HepG2 (cell line): Measurements from ENCODE around the gene CLDND2. TPM values are rescaled to one million over a fixed set of nuclear protein-coding genes. Genes with fewer than 3 reads are reported as not detected.

Experiments used
- ATF7-NPFF ChIP-seq: sonication (generic); formaldehyde crosslinking; IDR thresholded peaks from 2 replicates; pipeline ENCODE4 v1.8.1; 2023; ENCODE audit warnings: mild to moderate bottlenecking, low read depth, missing genetic modification reagents, moderate library complexity
- CEBPG ChIP-seq: IDR thresholded peaks from 2 replicates; pipeline ENCODE4 v1.6.1; 2016
- KMT2B ChIP-seq: IDR thresholded peaks from 2 replicates; pipeline ENCODE4 v1.6.1; 2016; ENCODE audit warnings: missing genetic modification reagents, missing compliant biosample characterization
- NR2F6 ChIP-seq, 2 experiments: IDR thresholded peaks; 2 replicates each; pipeline ENCODE4 v1.6.1; 2016; ENCODE audit warnings: antibody characterized with exemption in 1 of 2, mild to moderate bottlenecking in 1 of 2
- POLR2A ChIP-seq, 2 experiments: IDR thresholded peaks; 2 replicates each; pipeline ENCODE4 v1.6.1; 2011; ENCODE audit warnings: low read depth in 2 of 2, low read length in 2 of 2, mild to moderate bottlenecking in 1 of 2, moderate library complexity in 1 of 2; ENCODE audit not compliant: insufficient read depth in 1 of 2
- SMAD9 ChIP-seq: sonication (generic); formaldehyde crosslinking; IDR thresholded peaks from 2 replicates; pipeline ENCODE4 v1.5.1; 2020; ENCODE audit warnings: mild to moderate bottlenecking, missing genetic modification reagents
- SRSF4 ChIP-seq: fragments of 200-400 bp; formaldehyde crosslinking; IDR thresholded peaks from one replicate; pipeline ENCODE4 v1.6.1; 2018; ENCODE audit warnings: mild to moderate bottlenecking, low read depth, low read length, moderate library complexity; ENCODE audit not compliant: poor library complexity, severe bottlenecking
- THAP11 ChIP-seq: IDR thresholded peaks from 2 replicates; pipeline ENCODE4 v1.6.1; 2016; ENCODE audit warnings: missing biosample characterization, missing genetic modification reagents
- ZBTB42 ChIP-seq: sonication (generic); formaldehyde crosslinking; IDR thresholded peaks from 2 replicates; pipeline ENCODE4 v1.5.0; 2020; ENCODE audit warnings: mild to moderate bottlenecking, missing genetic modification reagents
- ZNF124 ChIP-seq: sonication (generic); formaldehyde crosslinking; IDR thresholded peaks from 2 replicates; pipeline ENCODE4 v1.4.0; 2020; ENCODE audit warnings: missing genetic modification reagents
- ZNF251 ChIP-seq: sonication (generic); formaldehyde crosslinking; IDR thresholded peaks from 2 replicates; pipeline ENCODE4 v1.9.0; 2021; ENCODE audit warnings: mild to moderate bottlenecking, missing genetic modification reagents
- ZNF253 ChIP-seq: sonication (generic); formaldehyde crosslinking; IDR thresholded peaks from 2 replicates; pipeline ENCODE4 v1.8.0; 2022; ENCODE audit warnings: mild to moderate bottlenecking, missing genetic modification reagents, borderline replicate concordance
- ZNF563 ChIP-seq: sonication (generic); formaldehyde crosslinking; IDR thresholded peaks from 2 replicates; pipeline ENCODE4 v1.8.0; 2022; ENCODE audit warnings: mild to moderate bottlenecking, moderate library complexity, missing genetic modification reagents
- ZNF567 ChIP-seq: sonication (generic); formaldehyde crosslinking; IDR thresholded peaks from 2 replicates; pipeline ENCODE4 v1.8.1; 2023; ENCODE audit warnings: mild to moderate bottlenecking, missing genetic modification reagents, borderline replicate concordance
- ZNF7 ChIP-seq: IDR thresholded peaks from 2 replicates; pipeline ENCODE4 v1.6.1; 2016; ENCODE audit warnings: missing biosample characterization, missing genetic modification reagents
- ZNF747 ChIP-seq: sonication (generic); formaldehyde crosslinking; IDR thresholded peaks from 2 replicates; pipeline ENCODE4 v1.8.1; 2023; ENCODE audit warnings: missing genetic modification reagents, mild to moderate bottlenecking, borderline replicate concordance
- polyA plus RNA-seq, 8 experiments: library from polyadenylated mRNA; depleted of rRNA in 3 of 8; stranded (reverse) in 7 of 8; unstranded in 1 of 8; fragments of >200 nt; fragmentation: Illumina TruSeq in 4 of 8; extraction: Trizol in 4 of 8; gene quantifications; 2 replicates each; pipeline versions ENCODE4 v1.2.1 to v1.2.3, GENCODE V29; 2011 to 2016; ENCODE audit warnings: low read depth in 4 of 8, missing spikeins in 1 of 8, mixed read lengths in 1 of 8; ENCODE audit not compliant: insufficient read depth in 1 of 8
- total RNA-seq, 5 experiments: library from RNA; depleted of rRNA; stranded (reverse); fragments of >200 nt; fragmentation: Illumina TruSeq; extraction: Trizol; gene quantifications; 2 replicates each; pipeline ENCODE4 v1.2.3, GENCODE V29; 2016; ENCODE audit warnings: low read depth in 1 of 5
- TF ChIP-seq, protein P1 (sequence below): sonication (generic); formaldehyde crosslinking; IDR thresholded peaks from one replicate; pipeline ENCODE4 v1.5.1; 2020; ENCODE audit warnings: mild to moderate bottlenecking, missing genetic modification reagents; ENCODE audit errors: not compliant biosample characterization
- TF ChIP-seq, protein P2 (sequence below): sonication (generic); formaldehyde crosslinking; conservative IDR thresholded peaks from 2 replicates; pipeline ENCODE4 v1.8.0; 2022; ENCODE audit warnings: low read depth, missing genetic modification reagents
- TF ChIP-seq, protein P3 (sequence below): sonication (generic); formaldehyde crosslinking; IDR thresholded peaks from 2 replicates; pipeline ENCODE4 v1.4.0; 2020; ENCODE audit warnings: mild to moderate bottlenecking, low read depth, missing genetic modification reagents
- TF ChIP-seq, protein P4 (sequence below): sonication (generic); formaldehyde crosslinking; IDR thresholded peaks from 2 replicates; pipeline ENCODE4 v1.5.0; 2020; ENCODE audit warnings: missing genetic modification reagents, mild to moderate bottlenecking, borderline replicate concordance

Gene CLDND2
- total and polyA plus RNA-seq, 2 of the 13 experiments (the other 11 are each of a cell fraction or from before 2014, with no cell fraction given) = 0.84 to 1.8 TPM

DNA sequence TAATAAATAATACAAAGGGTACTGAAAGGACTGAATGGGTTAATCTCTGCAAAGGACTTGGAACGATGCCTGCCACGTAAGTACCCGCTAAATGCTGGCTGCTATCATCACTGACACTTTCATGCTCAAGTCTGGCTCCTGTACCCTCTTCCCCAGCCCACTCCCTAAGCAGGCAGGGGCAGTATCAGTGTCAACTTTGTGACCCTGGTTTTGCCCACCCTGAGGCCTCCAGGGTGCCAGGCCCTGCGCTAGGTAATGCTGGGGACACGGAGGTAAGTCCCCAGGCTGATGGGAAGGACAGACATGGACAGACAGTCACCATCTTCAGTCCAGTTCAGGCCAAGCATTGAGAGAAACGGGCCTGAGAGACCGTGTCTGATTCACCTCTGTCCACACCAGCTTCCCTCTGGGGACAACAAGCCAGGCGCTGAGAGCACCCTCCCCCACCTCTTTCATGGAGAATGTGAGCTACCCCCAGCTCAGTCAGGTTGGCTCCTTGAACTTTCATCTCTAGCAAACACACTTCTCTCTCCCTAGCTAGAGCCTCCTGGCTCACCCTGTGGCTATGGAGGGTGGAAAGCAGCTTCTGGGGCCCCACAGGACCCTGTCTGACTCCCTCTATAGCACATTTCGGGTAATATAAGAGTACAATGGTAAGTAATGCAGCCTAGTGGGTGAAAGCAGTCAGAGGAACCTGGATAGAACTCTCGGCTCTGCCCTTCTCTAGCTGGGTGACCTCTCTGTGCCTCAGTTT, 3.4 kb downstream of the CLDND2 start (continued):
- TF ChIP-seq, protein P1, sequence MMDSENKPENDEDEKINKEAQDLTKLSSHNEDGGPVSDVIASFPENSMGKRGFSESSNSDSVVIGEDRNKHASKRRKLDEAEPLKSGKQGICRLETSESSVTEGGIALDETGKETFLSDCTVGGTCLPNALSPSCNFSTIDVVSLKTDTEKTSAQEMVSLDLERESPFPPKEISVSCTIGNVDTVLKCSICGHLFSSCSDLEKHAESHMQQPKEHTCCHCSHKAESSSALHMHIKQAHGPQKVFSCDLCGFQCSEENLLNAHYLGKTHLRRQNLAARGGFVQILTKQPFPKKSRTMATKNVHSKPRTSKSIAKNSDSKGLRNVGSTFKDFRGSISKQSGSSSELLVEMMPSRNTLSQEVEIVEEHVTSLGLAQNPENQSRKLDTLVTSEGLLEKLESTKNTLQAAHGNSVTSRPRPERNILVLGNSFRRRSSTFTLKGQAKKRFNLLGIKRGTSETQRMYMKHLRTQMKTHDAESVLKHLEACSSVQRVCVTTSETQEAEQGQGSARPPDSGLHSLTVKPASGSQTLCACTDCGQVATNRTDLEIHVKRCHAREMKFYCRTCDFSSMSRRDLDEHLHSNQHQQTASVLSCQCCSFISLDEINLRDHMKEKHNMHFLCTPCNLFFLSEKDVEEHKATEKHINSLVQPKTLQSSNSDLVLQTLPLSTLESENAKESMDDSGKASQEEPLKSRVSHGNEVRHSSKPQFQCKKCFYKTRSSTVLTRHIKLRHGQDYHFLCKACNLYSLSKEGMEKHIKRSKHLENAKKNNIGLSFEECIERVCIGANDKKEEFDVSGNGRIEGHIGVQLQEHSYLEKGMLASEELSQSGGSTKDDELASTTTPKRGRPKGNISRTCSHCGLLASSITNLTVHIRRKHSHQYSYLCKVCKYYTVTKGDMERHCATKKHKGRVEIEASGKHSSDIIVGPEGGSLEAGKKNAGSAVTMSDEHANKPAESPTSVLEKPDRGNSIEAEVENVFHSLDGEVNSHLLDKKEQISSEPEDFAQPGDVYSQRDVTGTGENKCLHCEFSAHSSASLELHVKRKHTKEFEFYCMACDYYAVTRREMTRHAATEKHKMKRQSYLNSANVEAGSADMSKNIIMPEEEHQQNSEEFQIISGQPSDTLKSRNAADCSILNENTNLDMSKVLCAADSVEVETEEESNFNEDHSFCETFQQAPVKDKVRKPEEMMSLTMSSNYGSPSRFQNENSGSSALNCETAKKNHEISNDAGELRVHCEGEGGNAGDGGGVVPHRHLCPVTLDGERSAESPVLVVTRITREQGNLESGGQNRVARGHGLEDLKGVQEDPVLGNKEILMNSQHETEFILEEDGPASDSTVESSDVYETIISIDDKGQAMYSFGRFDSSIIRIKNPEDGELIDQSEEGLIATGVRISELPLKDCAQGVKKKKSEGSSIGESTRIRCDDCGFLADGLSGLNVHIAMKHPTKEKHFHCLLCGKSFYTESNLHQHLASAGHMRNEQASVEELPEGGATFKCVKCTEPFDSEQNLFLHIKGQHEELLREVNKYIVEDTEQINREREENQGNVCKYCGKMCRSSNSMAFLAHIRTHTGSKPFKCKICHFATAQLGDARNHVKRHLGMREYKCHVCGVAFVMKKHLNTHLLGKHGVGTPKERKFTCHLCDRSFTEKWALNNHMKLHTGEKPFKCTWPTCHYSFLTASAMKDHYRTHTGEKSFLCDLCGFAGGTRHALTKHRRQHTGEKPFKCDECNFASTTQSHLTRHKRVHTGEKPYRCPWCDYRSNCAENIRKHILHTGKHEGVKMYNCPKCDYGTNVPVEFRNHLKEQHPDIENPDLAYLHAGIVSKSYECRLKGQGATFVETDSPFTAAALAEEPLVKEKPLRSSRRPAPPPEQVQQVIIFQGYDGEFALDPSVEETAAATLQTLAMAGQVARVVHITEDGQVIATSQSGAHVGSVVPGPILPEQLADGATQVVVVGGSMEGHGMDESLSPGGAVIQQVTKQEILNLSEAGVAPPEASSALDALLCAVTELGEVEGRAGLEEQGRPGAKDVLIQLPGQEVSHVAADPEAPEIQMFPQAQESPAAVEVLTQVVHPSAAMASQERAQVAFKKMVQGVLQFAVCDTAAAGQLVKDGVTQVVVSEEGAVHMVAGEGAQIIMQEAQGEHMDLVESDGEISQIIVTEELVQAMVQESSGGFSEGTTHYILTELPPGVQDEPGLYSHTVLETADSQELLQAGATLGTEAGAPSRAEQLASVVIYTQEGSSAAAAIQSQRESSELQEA (CRISPR knock-in tag) = no peak
- TF ChIP-seq NR2F6 (IDR thresholded peaks at IDR 0.05) (peak; percentile 50), NR2F6 (CRISPR knock-in tag; IDR thresholded peaks at IDR 0.05) (peak; percentile 77), ZNF747 (CRISPR knock-in tag) (peak; percentile 81; the same call in 1 of the 2 replicates), ATF7-NPFF (CRISPR knock-in tag) (no peak), ZNF251 (CRISPR knock-in tag) (no peak), ZNF124 (peak; percentile 73), THAP11 (peak; percentile 49; the same call in 1 of the 2 replicates), ZNF253 (CRISPR knock-in tag) (no peak), ZBTB42 (CRISPR knock-in tag) (no peak), ZNF7 (CRISPR knock-in tag) (no peak), POLR2A (IDR thresholded peaks at IDR 0.05; ENCODE audit: insufficient read depth in 1 of 2, low read depth in 2 of 2, low read length in 2 of 2) (peak; percentile 90 to 93), SRSF4 (no peak), SMAD9 (CRISPR knock-in tag) (no peak), KMT2B (no peak), ZNF563 (CRISPR knock-in tag) (no peak), CEBPG (peak; percentile 43; the same call in 1 of the 2 replicates), ZNF567 (no peak)
- TF ChIP-seq, protein P2, sequence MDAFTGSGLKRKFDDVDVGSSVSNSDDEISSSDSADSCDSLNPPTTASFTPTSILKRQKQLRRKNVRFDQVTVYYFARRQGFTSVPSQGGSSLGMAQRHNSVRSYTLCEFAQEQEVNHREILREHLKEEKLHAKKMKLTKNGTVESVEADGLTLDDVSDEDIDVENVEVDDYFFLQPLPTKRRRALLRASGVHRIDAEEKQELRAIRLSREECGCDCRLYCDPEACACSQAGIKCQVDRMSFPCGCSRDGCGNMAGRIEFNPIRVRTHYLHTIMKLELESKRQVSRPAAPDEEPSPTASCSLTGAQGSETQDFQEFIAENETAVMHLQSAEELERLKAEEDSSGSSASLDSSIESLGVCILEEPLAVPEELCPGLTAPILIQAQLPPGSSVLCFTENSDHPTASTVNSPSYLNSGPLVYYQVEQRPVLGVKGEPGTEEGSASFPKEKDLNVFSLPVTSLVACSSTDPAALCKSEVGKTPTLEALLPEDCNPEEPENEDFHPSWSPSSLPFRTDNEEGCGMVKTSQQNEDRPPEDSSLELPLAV (CRISPR knock-in tag) = no peak
- TF ChIP-seq, protein P3, sequence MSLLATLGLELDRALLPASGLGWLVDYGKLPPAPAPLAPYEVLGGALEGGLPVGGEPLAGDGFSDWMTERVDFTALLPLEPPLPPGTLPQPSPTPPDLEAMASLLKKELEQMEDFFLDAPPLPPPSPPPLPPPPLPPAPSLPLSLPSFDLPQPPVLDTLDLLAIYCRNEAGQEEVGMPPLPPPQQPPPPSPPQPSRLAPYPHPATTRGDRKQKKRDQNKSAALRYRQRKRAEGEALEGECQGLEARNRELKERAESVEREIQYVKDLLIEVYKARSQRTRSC (CRISPR knock-in tag) = no peak
- TF ChIP-seq, protein P4, sequence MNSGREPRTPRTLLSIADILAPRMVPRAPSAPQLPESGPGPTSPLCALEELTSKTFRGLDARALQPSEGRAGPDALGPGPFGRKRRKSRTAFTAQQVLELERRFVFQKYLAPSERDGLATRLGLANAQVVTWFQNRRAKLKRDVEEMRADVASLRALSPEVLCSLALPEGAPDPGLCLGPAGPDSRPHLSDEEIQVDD (CRISPR knock-in tag) = no peak
